WERI-Rb-1 (cell line): ENCODE data around the gene CDH23.

Source experiments
- DNase-seq: peaks from one replicate; pipeline ENCODE4 v3.0.0-alpha.2; 2020
- H3K27ac ChIP-seq: fragments of 250-450 bp; sonication (Bioruptor Pico); 2 replicates; pipeline ENCODE4 v1.5.1; 2020; ENCODE audit warnings: mild to moderate bottlenecking, moderate library complexity
- H3K27me3 ChIP-seq: fragments of 250-450 bp; sonication (Bioruptor Pico); 2 replicates; pipeline ENCODE4 v1.5.1; 2021; ENCODE audit warnings: mild to moderate bottlenecking, low read depth, moderate library complexity; ENCODE audit not compliant: insufficient read depth, severe bottlenecking
- H3K36me3 ChIP-seq: fragments of 250-450 bp; sonication (Bioruptor Pico); 2 replicates; pipeline ENCODE4 v1.5.1; 2020; ENCODE audit warnings: mild to moderate bottlenecking, moderate library complexity
- H3K4me3 ChIP-seq: 2 replicates; pipeline ENCODE4 v1.5.1; 2011; ENCODE audit warnings: low read depth, mild to moderate bottlenecking, control low read depth, low read length
- H3K9me3 ChIP-seq: fragments of 250-450 bp; sonication (Bioruptor Pico); 2 replicates; pipeline ENCODE4 v1.5.1; 2021; ENCODE audit warnings: mild to moderate bottlenecking, moderate library complexity; ENCODE audit not compliant: severe bottlenecking
- TF ChIP-seq, protein P1 (sequence below): IDR thresholded peaks from 2 replicates; pipeline ENCODE4 v1.5.1; 2011; ENCODE audit warnings: low read depth, mild to moderate bottlenecking, control low read depth, inconsistent platforms, low read length

CDH23 gene

DNA sequence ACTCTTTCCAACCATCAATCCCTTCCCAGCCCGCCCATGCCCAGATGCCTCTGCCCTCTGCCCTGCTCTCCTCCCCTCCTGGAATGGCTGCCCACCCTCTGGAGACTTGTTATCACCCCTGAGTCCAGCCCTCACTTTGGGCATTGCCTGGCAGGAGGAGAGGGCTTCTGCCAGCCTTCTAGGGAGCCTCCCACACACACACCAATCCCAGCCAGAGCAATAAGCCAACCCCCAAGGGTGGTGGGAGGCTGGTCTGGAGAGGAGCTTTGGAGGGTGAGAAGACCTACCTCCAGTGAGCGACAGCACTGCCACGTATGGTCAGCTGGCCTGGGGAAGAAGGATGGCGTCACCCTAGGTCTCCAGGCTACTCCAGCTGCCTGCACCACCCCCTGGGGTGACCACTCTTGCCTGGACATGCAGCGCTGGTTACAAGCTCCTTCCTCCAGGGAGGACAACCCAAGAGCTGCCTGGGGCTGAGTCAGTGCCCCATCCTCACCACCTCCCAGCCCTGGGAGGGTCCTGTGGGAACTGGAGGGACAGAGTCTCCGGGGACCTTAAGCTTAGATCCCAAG lies 314.4 kb downstream of the CDH23 start:
- no peak overlapping the region for H3K27ac ChIP-seq
- TF ChIP-seq, protein P1, sequence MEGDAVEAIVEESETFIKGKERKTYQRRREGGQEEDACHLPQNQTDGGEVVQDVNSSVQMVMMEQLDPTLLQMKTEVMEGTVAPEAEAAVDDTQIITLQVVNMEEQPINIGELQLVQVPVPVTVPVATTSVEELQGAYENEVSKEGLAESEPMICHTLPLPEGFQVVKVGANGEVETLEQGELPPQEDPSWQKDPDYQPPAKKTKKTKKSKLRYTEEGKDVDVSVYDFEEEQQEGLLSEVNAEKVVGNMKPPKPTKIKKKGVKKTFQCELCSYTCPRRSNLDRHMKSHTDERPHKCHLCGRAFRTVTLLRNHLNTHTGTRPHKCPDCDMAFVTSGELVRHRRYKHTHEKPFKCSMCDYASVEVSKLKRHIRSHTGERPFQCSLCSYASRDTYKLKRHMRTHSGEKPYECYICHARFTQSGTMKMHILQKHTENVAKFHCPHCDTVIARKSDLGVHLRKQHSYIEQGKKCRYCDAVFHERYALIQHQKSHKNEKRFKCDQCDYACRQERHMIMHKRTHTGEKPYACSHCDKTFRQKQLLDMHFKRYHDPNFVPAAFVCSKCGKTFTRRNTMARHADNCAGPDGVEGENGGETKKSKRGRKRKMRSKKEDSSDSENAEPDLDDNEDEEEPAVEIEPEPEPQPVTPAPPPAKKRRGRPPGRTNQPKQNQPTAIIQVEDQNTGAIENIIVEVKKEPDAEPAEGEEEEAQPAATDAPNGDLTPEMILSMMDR: no peak
- DNase-seq: no peak

DNA sequence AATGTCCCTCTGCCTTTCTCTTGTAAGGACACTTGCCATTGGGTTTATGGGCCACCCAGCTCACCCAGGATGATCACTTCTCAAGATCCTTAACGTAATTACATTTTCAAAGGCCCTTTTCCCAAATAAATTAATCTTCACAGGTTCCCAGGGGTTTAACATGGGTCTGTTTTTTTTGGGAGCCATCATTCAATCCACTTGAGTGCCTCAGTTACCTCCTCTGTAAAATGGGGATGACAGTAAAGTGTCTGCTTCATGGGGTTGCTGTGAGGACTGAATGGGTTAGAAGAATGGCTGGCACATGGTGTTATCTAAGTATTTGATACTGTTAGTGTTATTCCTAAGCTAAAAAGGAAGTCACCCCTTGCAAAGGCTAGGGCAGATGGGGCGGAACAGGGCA lies 315.4 kb downstream of the CDH23 start:
- peaks cover 36% of the 10 kb centered on the region for H3K36me3 ChIP-seq
- TF ChIP-seq, protein P1: no peak
- H3K27ac ChIP-seq: no peak overlapping the region
- H3K9me3 ChIP-seq: no peaks in the 10 kb centered on the region
- H3K27me3 ChIP-seq: no peaks in the 10 kb centered on the region
- H3K4me3 ChIP-seq: no peak overlapping the region
- no peak for DNase-seq

More for the DNA sequence above, 314.4 kb downstream of the CDH23 start:
- no peak overlapping the region for H3K4me3 ChIP-seq
- peaks cover 27% of the 10 kb centered on the region for H3K36me3 ChIP-seq
- H3K27me3 ChIP-seq: no peaks in the 10 kb centered on the region
- H3K9me3 ChIP-seq: no peaks in the 10 kb centered on the region

DNA sequence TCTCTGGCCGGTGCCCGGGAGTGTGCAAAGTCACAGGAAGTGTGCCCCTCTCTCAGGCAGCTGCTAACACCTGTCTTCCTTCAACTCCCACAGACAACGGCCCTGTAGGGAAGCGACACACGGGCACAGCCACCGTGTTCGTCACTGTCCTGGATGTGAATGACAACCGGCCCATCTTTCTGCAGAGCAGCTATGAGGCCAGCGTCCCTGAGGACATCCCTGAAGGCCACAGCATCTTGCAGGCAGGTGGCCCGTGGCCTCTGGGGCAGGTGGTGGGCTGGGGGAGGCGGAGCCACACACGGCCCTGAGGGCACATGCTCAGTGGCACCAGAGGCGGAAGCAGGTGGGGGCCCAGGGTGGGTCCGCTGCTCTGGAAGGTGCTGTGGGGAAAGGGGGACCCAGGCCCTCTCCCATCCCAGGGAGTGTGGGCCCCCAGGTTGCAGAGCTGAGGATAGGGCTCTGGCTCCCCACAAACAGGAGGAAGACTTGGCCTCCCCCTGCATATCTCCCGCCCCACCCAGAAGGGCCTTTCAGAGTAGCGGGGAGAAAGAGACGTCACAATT lies 315.9 kb downstream of the CDH23 start:
- H3K27me3 ChIP-seq: no peaks in the 10 kb centered on the region
- peaks cover 39% of the 10 kb centered on the region for H3K36me3 ChIP-seq
- DNase-seq: no peak
- no peaks in the 10 kb centered on the region for H3K9me3 ChIP-seq
- H3K27ac ChIP-seq: no peak overlapping the region; the same call in 1 of the 2 replicates
- TF ChIP-seq, protein P1: no peak
- H3K4me3 ChIP-seq: no peak overlapping the region

DNA sequence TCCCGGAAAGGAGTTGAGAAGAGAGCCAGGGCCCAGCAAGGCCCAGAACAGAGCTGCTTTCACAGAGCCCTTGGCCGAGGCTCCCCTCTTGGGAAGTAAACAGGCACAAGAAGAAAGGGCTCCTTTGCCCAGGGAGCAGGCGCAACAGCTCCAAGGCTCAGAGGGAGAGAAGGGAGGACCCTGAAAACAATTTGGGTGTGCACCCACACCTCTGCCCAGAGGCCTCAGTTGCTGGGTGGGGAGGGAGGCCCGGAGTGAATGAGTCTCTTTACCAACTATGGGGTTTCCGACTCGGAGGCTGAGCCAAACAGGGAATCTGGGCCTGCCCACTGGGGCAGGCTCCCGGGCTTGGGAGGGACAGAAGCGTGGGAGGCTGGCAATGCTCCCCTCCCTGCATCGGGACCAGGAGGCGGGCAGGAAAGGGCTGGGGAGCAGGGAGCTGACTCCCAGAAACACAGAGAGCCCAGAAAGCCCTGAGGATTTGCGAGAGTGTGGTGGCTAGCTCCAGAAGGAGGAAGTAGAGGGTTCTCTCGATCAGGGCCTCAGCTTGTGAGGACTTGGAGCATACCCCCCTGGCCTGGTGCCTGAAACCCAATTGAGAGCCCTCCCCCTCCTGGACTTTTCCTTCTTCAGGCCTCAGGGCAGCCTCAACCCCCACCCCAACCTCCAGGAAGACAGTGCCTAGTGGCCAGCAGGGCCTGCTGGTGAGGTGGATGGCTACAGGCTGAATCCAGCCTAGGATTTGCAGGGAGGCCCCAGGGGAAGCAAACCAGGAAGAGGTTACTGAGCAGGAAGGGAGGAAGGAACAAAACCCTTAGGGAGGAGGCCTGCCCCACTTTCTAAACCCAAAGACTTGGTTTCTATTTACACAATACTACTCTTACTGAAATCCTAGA lies 316.7 kb downstream of the CDH23 start:
- TF ChIP-seq, protein P1: no peak
- Histone ChIP-seq H3K4me3 (no peak overlapping the region), H3K27ac (peak overlapping the region; percentile 30), H3K27me3 (no peaks in the 10 kb centered on the region), H3K9me3 (no peaks in the 10 kb centered on the region), H3K36me3 (peaks cover 39% of the 10 kb centered on the region)
- peak; percentile 43 for DNase-seq

DNA sequence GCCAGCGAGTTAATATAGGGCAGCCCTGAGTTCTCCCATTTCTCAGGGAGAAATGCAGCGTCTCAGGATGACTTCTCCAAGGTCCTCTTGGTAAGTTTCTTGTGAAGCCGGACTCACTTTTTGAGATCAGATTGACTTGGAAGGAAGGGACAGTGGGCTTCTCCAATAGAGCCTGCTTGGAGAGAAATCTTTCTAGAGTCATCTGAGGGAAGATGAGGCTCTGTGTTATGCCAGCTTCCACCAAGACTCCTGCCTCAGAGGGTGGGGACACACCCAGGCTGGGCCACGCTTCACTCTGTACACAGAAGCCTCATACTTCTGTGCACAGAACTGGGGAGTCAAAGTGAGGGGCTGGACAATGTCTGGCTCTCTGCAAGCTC lies 317.3 kb downstream of the CDH23 start:
- H3K4me3 ChIP-seq: no peak overlapping the region
- no peaks in the 10 kb centered on the region for H3K9me3 ChIP-seq
- peak overlapping the region; percentile 30 for H3K27ac ChIP-seq
- no peak for DNase-seq
- H3K36me3 ChIP-seq: peaks cover 39% of the 10 kb centered on the region
- TF ChIP-seq, protein P1: no peak
- H3K27me3 ChIP-seq: no peaks in the 10 kb centered on the region
